Right lobe of liver (tissue), 6 donors: Measurements from ENCODE around the gene CDH12. TPM values are rescaled to one million over a fixed set of nuclear protein-coding genes. Genes with fewer than 3 reads are reported as not detected.

Experiments
- ATAC-seq, 4 donors: fragments of 200-7000 bp; cut with Tn5 transposase; one replicate each; pipeline ENCODE4 v1.9.1; 2020; ENCODE audit warnings: mild to moderate bottlenecking in 4 of 4, moderate library complexity in 4 of 4
- DNase-seq, 3 donors: peaks; one replicate each; pipeline ENCODE4 v3.0.0-alpha.2; 2020
- H3K27ac ChIP-seq, 3 donors: fragments of 200-600 bp; one replicate each; pipeline ENCODE4 v1.8.0; 2022
- H3K27me3 ChIP-seq, 2 donors: fragments of 200-600 bp; one replicate each; pipeline ENCODE4 v1.8.0; 2022
- H3K36me3 ChIP-seq, 4 donors: fragments of 200-600 bp; sonication (generic) in 1 of 4; one replicate each; pipeline versions ENCODE4 v1.5.1 to v1.8.0; 2017 to 2022; ENCODE audit warnings: control low read depth in 1 of 4
- H3K4me1 ChIP-seq, 4 donors: fragments of 200-600 bp; sonication (generic) in 1 of 4; one replicate each; pipeline versions ENCODE4 v1.5.1 to v1.8.0; 2017 to 2022; ENCODE audit warnings: control low read depth in 1 of 4
- H3K4me3 ChIP-seq, 3 donors: fragments of 200-600 bp; one replicate each; pipeline ENCODE4 v1.8.0; 2022
- H3K9me3 ChIP-seq, 4 donors: fragments of 200-600 bp; sonication (generic) in 1 of 4; one replicate each; pipeline versions ENCODE4 v1.5.1 to v1.8.0; 2017 to 2022; ENCODE audit warnings: control low read depth in 1 of 4
- POLR2A ChIP-seq: fragments of 450-650 bp; IDR thresholded peaks from one replicate; pipeline ENCODE4 v1.6.1; 2017; ENCODE audit warnings: antibody characterized with exemption, mild to moderate bottlenecking
- WGBS: methylation state at CpG from one replicate; pipeline ENCODE4 v1.1.6; 2018; ENCODE audit warnings: low coverage, low lambda C conversion rate; ENCODE audit not compliant: insufficient coverage; ENCODE audit errors: missing lambda C conversion rate; 5-methylcytosine and 5-hydroxymethylcytosine counted together
- intact Hi-C, 2 donors: fragments of 100-400 bp; cut with DNase I; formaldehyde crosslinking; loops; one replicate each; pipeline versions ENCODE4 v1.11.2 to v1.14.1; 2022
- total RNA-seq, 6 experiments: library from RNA; depleted of rRNA in 2 of 6; stranded (reverse); fragments of >200 nt in 2 of 6; fragmentation: NEBNext Ultra II Directional in 3 of 6; extraction: Animal tissue kit (Norgen Biotek cat#: 25700) in 3 of 6; gene quantifications; one replicate each; pipeline versions ENCODE4 v1.1.0 to v1.2.4, GENCODE V29; 2016 to 2023
- TF ChIP-seq, protein P1 (sequence below), 4 donors: fragments of 200-600 bp in 3 of 4; fragments of 450-650 bp in 1 of 4; IDR thresholded peaks; one replicate each; pipeline versions ENCODE4 v1.5.1 to v1.8.0; 2016 to 2022; ENCODE audit warnings: antibody characterized with exemption in 4 of 4, mild to moderate bottlenecking in 2 of 4
- donor health status: DM: no; HTN: yes; CAD: no.
- donor health status: DM: no; HTN: no; CAD: no.
- donor health status: DM: no; HTN: no; CAD: no.
- donor health status: DM: no; HTN: yes; CAD: no.
- donor health status: DM: no; HTN: yes; CAD: no.

The CDH12 gene
- total RNA-seq, 6 experiments from 2014 or later, result 0.42 to 1.0 (median 0.77) TPM; not detected in 3

- Histone ChIP-seq H3K4me1 (no peaks in the 10 kb centered on the region), H3K27ac (no peak overlapping the region), H3K9me3 (no peaks in the 10 kb centered on the region), H3K36me3 (no peaks in the 10 kb centered on the region), H3K4me3 (no peak overlapping the region), H3K27me3 (no peaks in the 10 kb centered on the region)
- ATAC-seq (no peak), DNase-seq (no peak)
- 51% methylated on average over 5 of the region's 5 CpGs for WGBS
- intact Hi-C loops, result no loop called here
- TF ChIP-seq, protein P1, sequence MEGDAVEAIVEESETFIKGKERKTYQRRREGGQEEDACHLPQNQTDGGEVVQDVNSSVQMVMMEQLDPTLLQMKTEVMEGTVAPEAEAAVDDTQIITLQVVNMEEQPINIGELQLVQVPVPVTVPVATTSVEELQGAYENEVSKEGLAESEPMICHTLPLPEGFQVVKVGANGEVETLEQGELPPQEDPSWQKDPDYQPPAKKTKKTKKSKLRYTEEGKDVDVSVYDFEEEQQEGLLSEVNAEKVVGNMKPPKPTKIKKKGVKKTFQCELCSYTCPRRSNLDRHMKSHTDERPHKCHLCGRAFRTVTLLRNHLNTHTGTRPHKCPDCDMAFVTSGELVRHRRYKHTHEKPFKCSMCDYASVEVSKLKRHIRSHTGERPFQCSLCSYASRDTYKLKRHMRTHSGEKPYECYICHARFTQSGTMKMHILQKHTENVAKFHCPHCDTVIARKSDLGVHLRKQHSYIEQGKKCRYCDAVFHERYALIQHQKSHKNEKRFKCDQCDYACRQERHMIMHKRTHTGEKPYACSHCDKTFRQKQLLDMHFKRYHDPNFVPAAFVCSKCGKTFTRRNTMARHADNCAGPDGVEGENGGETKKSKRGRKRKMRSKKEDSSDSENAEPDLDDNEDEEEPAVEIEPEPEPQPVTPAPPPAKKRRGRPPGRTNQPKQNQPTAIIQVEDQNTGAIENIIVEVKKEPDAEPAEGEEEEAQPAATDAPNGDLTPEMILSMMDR (IDR thresholded peaks at IDR 0.05), result no peak
- no peak for TF ChIP-seq POLR2A
Measured at GRCh38 chr5:22258139-22258538, 595.0 kb downstream of the CDH12 start.

- Histone ChIP-seq H3K27me3 (no peaks in the 10 kb centered on the region), H3K4me1 (no peaks in the 10 kb centered on the region), H3K9me3 (no peaks in the 10 kb centered on the region), H3K36me3 (no peaks in the 10 kb centered on the region), H3K27ac (no peak overlapping the region), H3K4me3 (no peak overlapping the region)
- 42% methylated on average over 4 of the region's 4 CpGs for WGBS
- no peak for TF ChIP-seq POLR2A
- TF ChIP-seq, protein P1 (IDR thresholded peaks at IDR 0.05), result no peak
- DNase-seq, result no peak
- intact Hi-C loops, result no loop called here
- no peak for ATAC-seq
Measured at GRCh38 chr5:22250528-22250927, 602.6 kb downstream of the CDH12 start.

GRCh38 chr5:22249209-22249729, 603.9 kb downstream of the CDH12 start:
- 73% methylated on average over 7 of the region's 7 CpGs for WGBS
- intact Hi-C loops, result no loop called here
- DNase-seq, result no peak

GRCh38 chr5:22245770-22246169, 607.4 kb downstream of the CDH12 start:
- Histone ChIP-seq H3K4me1 (no peaks in the 10 kb centered on the region), H3K36me3 (no peaks in the 10 kb centered on the region), H3K27me3 (no peaks in the 10 kb centered on the region), H3K9me3 (no peaks in the 10 kb centered on the region), H3K27ac (no peak overlapping the region), H3K4me3 (no peak overlapping the region)
- no peak for TF ChIP-seq POLR2A
- TF ChIP-seq, protein P1 (IDR thresholded peaks at IDR 0.05), result no peak
- intact Hi-C loops, result no loop called here
- DNase-seq, result no peak
- no peak for ATAC-seq

More at GRCh38 chr5:22249209-22249729, 603.9 kb downstream of the CDH12 start:
- Histone ChIP-seq H3K27me3 (no peaks in the 10 kb centered on the region), H3K4me3 (no peak overlapping the region), H3K27ac (no peak overlapping the region), H3K9me3 (no peaks in the 10 kb centered on the region), H3K4me1 (no peaks in the 10 kb centered on the region), H3K36me3 (no peaks in the 10 kb centered on the region)
- TF ChIP-seq POLR2A, result no peak
- TF ChIP-seq, protein P1 (IDR thresholded peaks at IDR 0.05), result no peak
- ATAC-seq, result no peak

- no peak for DNase-seq
Measured at GRCh38 chr5:22242532-22242931, 610.6 kb downstream of the CDH12 start.

More at GRCh38 chr5:22242532-22242931, 610.6 kb downstream of the CDH12 start:
- Histone ChIP-seq H3K9me3 (no peaks in the 10 kb centered on the region), H3K27me3 (no peaks in the 10 kb centered on the region), H3K4me1 (no peaks in the 10 kb centered on the region), H3K27ac (no peak overlapping the region), H3K36me3 (no peaks in the 10 kb centered on the region), H3K4me3 (no peak overlapping the region)
- TF ChIP-seq POLR2A, result no peak
- TF ChIP-seq, protein P1 (IDR thresholded peaks at IDR 0.05), result no peak
- no peak for ATAC-seq
- intact Hi-C loops, result no loop called here
- WGBS, result 68% methylated on average over 4 of the region's 4 CpGs
